ENCODE data around the gene GREB1.
"Not testable (repeated sequence)": the region's sequence is repeated elsewhere in the genome, so short reads cannot be mapped to it uniquely, and the experiment has no call there.

The GREB1 gene

GRCh38 chr2:11657195-11657594, 123.3 kb downstream of the GREB1 start:
- H3K36me3 ChIP-seq: no peaks in the 10 kb centered on the region
- no peak for DNase-seq
- H3K9me3 ChIP-seq (ENCODE audit: severe bottlenecking): peaks cover 10% of the 10 kb centered on the region
- no peak overlapping the region for H3K27ac ChIP-seq
- no peak overlapping the region for H3K4me3 ChIP-seq (ENCODE audit: low read depth, low read length)
- no peaks in the 10 kb centered on the region for H3K27me3 ChIP-seq (ENCODE audit: insufficient read depth, low read depth, severe bottlenecking)
- TF ChIP-seq CTCF (IDR thresholded peaks at IDR 0.05; ENCODE audit: low read depth, low read length): no peak

GRCh38 chr2:11657646-11658045, 123.8 kb downstream of the GREB1 start:
- no peaks in the 10 kb centered on the region for H3K27me3 ChIP-seq (ENCODE audit: insufficient read depth, low read depth, severe bottlenecking)
- H3K4me3 ChIP-seq (ENCODE audit: low read depth, low read length): no peak overlapping the region
- DNase-seq: no peak
- no peak for TF ChIP-seq CTCF (IDR thresholded peaks at IDR 0.05; ENCODE audit: low read depth, low read length)
- H3K36me3 ChIP-seq: no peaks in the 10 kb centered on the region
- H3K27ac ChIP-seq: no peak overlapping the region
- peaks cover 10% of the 10 kb centered on the region for H3K9me3 ChIP-seq (ENCODE audit: severe bottlenecking)

- no peak for TF ChIP-seq CTCF (IDR thresholded peaks at IDR 0.05; ENCODE audit: low read depth, low read length)
- no peak for DNase-seq
- Histone ChIP-seq H3K27me3 (ENCODE audit: insufficient read depth, low read depth, severe bottlenecking) (no peaks in the 10 kb centered on the region), H3K9me3 (ENCODE audit: severe bottlenecking) (peaks cover 10% of the 10 kb centered on the region), H3K36me3 (no peaks in the 10 kb centered on the region), H3K4me3 (ENCODE audit: low read depth, low read length) (no peak overlapping the region), H3K27ac (no peak overlapping the region)
Measured at GRCh38 chr2:11658208-11659114, 124.6 kb downstream of the GREB1 start.

GRCh38 chr2:11659115-11659475, 125.2 kb downstream of the GREB1 start:
- TF ChIP-seq CTCF (IDR thresholded peaks at IDR 0.05; ENCODE audit: low read depth, low read length): no peak
- Histone ChIP-seq H3K9me3 (ENCODE audit: severe bottlenecking) (peaks cover 10% of the 10 kb centered on the region), H3K4me3 (ENCODE audit: low read depth, low read length) (no peak overlapping the region), H3K27me3 (ENCODE audit: insufficient read depth, low read depth, severe bottlenecking) (no peaks in the 10 kb centered on the region), H3K36me3 (no peaks in the 10 kb centered on the region), H3K27ac (no peak overlapping the region)
- DNase-seq: no peak

- H3K36me3 ChIP-seq: no peaks in the 10 kb centered on the region
- TF ChIP-seq CTCF (IDR thresholded peaks at IDR 0.05; ENCODE audit: low read depth, low read length): no peak
- H3K9me3 ChIP-seq (ENCODE audit: severe bottlenecking): peaks cover 10% of the 10 kb centered on the region
- DNase-seq: no peak
- no peak overlapping the region for H3K4me3 ChIP-seq (ENCODE audit: low read depth, low read length)
- no peak overlapping the region for H3K27ac ChIP-seq
- H3K27me3 ChIP-seq (ENCODE audit: insufficient read depth, low read depth, severe bottlenecking): no peaks in the 10 kb centered on the region
Measured at GRCh38 chr2:11659851-11660250, 126.0 kb downstream of the GREB1 start.

- DNase-seq; H3K4me3 ChIP-seq (ENCODE audit: low read depth, low read length); H3K27ac ChIP-seq; H3K27me3 ChIP-seq (ENCODE audit: insufficient read depth, low read depth, severe bottlenecking); H3K36me3 ChIP-seq: not testable (repeated sequence)
- H3K9me3 ChIP-seq (ENCODE audit: severe bottlenecking): peaks cover 10% of the 10 kb centered on the region
Measured at GRCh38 chr2:11660396-11660795, 126.6 kb downstream of the GREB1 start.

All from WERI-Rb-1 (cell line).